Muscle of arm (tissue), 12 donors: Measurements from ENCODE around the gene PBRM1. TPM values are rescaled to one million over a fixed set of nuclear protein-coding genes. Genes with fewer than 3 reads are reported as not detected.

Experiments
- DNase-seq: peaks from one replicate; pipeline ENCODE4 v3.0.0-alpha.2; 2013
- polyA plus RNA-seq, 12 donors: library from polyadenylated mRNA; unstranded; fragments of 120-200 nt; gene quantifications; one replicate each; pipeline ENCODE4 v1.2.1, GENCODE V29; 2013; ENCODE audit not compliant: insufficient read length in 12 of 12

The PBRM1 gene
- polyA plus RNA-seq, 12 donors = 30.0 to 58.2 (median 51.9) TPM; not detected in 1

DNA sequence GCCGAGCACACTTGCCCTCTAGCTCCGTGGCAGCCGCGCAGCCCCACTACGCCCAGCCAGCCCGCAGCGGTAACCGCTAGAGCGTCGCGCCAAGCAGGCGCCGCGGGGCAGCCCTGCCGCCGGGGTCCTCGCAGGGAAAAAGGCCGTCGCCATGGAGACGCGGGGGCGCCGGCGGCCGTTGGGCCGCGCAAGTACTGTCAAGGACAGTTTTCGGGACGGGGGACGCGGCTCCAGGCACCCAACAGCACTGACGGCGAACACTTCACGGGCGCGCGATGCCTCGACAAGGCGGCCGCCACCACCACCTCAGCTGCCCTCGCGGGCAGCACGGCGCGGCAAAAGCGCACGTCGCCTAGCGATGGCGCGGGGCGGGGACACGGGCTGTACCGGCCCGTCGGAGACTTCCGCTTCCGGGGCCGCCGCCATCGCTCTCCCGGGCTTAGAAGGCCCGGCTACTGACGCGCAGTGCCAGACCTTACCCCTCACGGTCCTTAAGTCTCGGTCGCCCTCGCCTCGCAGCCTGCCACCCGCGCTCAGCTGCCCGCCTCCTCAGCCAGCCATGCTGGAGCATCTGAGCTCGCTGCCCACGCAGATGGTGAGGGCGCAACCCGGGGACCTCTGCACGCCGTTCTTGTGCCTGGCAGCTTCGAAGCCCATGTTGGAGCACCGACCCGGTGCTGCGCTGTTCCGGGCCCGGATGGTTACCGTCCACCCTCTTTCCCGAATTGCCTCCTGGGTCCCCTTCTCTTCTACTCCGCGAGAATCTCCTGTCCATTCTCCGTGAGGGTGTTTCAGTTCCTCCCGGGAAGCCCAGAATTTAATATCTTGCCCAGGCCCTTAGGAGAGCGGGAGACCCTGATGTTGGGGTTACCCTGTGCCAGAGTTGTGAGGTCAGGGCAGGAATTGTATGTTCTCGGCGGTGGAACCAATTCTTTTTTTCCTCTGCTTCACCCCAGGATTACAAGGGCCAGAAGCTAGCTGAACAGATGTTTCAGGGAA, 20.3 kb upstream of the PBRM1 start, which contains the start of the genes GLT8D1 and SPCS1:
Gene GLT8D1 (minus strand): TSS at position 104 of the 999 bp plus-strand sequence. CDS start 5,331 bp downstream, outside the sequence.
Gene SPCS1 (plus strand): TSS at position 419 of the 999 bp plus-strand sequence. CDS start 141 bp downstream, at position 560.
- DNase-seq = peak; percentile 92

DNA sequence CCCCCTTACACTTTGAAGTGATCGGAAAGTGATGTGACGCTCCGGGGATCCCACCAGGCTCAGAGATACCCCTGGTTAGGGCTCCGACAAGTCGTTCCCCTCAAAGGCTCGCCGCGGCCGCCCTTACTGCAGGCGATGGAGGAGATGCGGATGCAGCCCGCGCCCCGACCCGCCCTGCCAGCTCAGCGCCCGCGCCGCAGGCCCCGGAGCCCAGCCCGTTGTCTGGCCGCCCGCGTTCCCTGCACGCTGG, 19.6 kb upstream of the PBRM1 start:
- DNase-seq = no peak

- peak; percentile 43 for DNase-seq
Observed at GRCh38 chr3:52704611-52705437, 19.1 kb upstream of the PBRM1 start.

- DNase-seq = no peak
Observed at GRCh38 chr3:52703341-52703740, 17.6 kb upstream of the PBRM1 start.

DNA sequence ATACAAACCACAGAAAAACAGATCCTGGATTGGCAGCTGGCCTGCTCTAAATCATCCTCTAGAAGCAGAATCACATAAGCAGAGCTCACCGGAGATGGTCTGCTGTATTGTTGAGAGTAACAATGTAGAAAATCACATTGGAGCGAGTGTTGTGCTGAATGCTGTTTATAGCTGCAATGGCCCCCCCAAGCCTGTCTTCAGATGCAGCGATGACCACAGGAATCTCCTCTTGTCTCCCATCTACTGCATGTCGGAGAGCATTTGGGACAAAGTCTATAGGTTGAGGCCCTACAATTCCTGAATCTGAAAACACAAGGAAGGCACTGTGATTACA, 11.9 kb upstream of the PBRM1 start:
- no peak for DNase-seq

DNA sequence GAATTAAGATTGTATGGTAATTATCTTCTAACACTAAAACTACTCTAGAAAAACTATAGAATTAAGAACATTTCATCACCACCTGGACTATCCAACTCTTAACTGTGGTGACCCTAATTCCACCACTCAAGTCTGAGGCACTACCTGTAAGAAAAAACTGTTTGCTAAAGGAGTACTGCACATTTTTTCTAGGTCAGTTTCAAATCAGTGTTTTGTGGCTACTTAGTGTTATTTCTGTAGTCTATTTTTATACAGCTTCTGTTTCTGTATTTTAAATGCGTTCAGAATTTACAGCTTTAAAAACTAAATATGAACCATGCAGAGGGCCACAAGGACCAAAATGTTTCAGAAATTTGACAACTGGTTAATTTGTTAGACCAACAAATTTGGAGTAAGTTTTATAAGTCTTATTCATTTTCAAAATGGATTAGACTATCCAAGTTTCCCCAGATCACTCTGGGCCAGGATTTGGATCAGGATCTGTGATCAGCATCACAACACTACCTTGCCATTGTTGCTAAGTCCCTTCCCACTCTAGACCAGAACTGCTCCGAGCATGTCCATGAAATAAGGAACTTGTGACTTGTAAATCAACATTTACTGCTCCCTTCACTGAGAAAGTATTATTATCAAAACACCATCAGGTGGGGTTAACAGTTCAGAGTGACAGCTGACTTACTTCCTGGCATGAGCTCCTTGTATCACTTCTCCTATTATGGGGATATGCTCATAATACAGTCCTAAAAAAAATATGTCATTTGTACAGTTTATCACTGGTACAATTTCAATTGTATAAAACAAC, 11.3 kb upstream of the PBRM1 start:
- DNase-seq = no peak

DNA sequence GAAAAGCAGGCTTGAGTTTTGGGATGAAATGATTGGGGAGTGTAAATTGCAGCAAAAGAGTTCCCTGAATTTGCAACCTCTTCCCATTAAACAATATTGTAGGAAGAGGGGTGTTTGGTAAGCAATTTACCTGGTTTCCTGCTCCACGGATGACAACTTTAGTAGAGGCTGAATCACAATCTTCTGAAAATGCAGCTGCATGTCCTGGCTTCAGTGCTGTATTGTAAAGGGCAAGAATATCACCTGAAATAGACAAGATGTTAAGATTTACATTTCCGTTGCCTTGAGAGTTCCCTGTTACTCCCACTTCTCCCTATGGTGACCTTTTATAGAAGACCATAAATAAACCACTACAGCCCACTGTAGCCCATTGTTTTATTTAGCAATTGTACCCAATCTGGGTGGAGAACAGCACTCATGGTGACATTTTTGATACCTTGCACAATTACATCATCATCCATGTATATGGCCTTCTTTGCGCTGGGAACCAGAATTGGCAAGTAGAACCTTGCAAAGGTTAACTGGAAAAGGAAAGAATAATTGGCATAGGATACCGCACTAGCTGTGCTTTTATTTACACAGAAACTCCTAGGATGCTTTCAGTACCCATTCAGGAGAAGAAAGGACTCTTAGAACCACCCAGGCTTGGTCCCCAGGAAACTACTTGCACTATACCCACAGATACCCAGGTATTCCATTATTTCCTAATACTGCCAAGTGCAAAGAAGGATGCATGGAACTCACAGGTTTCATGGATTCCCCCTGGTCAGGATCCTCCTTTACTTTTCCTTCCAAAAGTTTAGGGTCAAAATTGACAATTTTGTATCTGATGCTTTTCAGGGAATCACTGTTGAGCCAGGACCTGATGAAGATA, 10.3 kb upstream of the PBRM1 start:
- DNase-seq = no peak

- DNase-seq = no peak
Observed at GRCh38 chr3:52694528-52695189, 8.9 kb upstream of the PBRM1 start.

DNA sequence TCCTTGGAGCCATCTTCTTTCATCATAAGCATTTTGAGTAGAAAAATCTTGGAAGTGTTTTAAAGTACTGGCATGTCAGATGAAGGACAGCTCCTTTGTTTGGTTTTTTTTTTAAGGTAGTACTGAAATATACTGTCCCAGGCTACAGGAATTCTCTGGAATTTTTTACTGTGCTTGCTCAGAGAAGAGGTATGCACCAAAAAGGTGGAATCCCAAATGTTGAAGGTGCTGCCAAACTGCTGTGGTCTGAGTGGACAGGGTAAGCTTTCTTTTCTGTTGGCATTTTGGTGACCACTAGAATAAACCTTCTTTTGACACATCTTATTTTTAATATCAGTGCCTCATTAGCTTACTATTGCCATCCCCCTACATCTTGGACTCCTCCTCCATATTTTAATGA, 7.4 kb upstream of the PBRM1 start:
- DNase-seq = no peak

DNA sequence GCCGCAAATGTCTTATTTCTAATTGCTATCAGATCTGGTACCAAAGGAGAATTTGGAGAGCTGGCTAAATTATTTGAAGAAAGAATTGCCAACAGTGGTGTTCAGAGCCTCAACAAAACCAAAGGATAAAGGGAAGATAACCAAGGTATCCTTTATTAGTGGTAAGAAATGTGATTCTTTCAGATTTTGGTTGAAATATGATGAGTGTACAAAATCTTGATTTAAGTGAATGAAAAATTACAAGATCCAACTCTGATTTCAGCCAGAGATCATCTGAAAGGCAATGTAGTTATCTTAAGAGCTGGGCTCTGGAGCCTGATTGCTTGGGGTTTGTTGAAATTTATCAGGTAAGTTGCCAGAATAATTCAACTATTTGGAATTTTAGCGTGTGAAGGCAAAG, 4.8 kb upstream of the PBRM1 start:
- DNase-seq = no peak

- no peak for DNase-seq
Observed at GRCh38 chr3:52689151-52689550, 3.4 kb upstream of the PBRM1 start.

GRCh38 chr3:52688266-52688665, 2.6 kb upstream of the PBRM1 start:
- no peak for DNase-seq

GRCh38 chr3:52685285-52685708, 416 bp downstream of the PBRM1 start:
- peak; percentile 46 for DNase-seq

DNA sequence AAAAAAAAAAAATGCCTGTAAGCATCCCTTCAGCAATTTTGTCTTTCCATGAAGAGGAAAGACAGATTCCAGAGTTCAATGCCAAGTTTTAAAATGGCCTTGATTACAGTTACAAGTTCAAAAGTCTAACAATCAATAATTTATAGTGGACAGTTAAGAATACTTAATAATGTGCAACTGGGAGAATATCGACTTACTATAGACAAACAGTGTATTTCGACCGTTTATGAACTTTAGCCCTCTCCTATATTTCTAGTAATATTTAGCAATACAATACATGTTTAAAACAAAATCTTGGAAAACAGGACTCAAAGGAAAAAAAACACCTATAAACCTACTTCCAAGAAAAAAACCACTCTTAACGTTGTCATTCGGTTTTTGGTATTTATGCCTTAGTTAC, 1.5 kb downstream of the PBRM1 start:
- DNase-seq = no peak

DNA sequence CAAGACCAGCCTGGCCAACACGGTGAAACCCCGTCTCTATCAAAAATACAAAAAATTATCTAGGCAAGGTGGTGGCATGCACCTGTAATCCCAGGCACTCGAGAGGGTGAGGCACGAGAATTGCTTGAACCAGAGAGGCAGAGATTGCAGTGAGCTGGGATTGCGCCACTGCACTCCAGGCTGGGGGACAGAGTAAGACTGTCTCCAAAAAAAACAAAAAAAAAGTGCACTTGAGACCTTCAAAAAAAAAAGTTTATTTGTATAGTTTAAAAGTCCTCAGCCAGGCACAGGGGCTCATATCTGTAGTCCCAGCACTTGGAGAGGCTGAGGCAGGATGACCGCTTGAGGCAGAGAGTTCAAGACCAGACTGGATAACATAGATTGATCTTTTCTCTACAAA, 2.1 kb downstream of the PBRM1 start:
- DNase-seq = no peak

GRCh38 chr3:52682016-52682415, 3.7 kb downstream of the PBRM1 start:
- DNase-seq = no peak

- no peak for DNase-seq
Observed at GRCh38 chr3:52681596-52681995, 4.1 kb downstream of the PBRM1 start.

DNA sequence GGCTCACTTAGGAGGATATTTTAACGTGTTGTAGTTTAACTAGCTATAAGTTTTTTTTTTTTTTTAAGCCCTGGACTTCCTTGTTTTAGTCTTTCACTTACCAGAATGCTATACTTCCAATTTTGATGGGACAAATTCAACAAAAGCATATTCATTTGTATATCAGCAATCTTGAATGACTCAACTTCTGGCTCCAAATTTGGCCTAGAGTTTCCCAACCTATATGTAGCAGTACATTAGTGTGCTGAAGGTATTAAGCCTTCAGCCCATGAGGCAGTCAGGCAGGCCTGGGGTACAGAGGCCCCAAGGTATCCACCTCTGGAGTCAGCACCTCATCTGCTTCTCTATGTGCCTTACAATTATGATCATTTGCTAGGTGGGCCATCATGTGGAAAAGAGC, 5.9 kb downstream of the PBRM1 start:
- no peak for DNase-seq

- DNase-seq = no peak
Observed at GRCh38 chr3:52679199-52679538, 6.5 kb downstream of the PBRM1 start.
